ENCODE results near the gene RPE65. TPM values are rescaled to one million over a fixed set of nuclear protein-coding genes. Genes with fewer than 3 reads are reported as not detected.
"Not testable (repeated sequence)": the region's sequence is repeated elsewhere in the genome, so short reads cannot be mapped to it uniquely, and the experiment has no call there.

RPE65 gene
- not detected in 2 replicates for total RNA-seq

DNA sequence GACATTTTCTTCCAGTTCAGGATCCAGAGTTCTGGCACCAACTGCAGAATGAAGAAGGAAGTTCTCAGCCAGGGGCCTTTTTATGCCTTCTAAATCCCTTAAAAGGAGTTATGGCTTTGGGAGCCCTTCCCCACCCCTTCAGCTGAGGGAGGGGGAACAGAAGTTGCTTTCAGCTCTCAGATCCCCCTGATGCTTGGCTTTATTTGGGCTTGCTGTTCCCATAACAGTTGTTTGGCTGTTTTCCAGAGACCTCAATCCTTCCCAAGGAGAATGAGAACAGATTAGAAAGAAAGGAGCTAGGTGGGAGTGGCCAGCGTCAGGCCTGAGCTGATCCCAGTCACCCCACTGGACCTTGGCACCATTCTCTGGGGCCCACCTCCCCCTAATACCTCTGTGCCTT lies at the start of gene RPE65:
RPE65 (minus strand) TSS at position 54 of the 400 bp plus-strand sequence; CDS start at position 5, 49 bp downstream.
- intact Hi-C loops (cut with micrococcal nuclease) = loop anchor here (10.0 kb wide), 1 partner anchor 85 kb away; no protein-coding TSS in a partner anchor
- Mint-ChIP-seq H3K36me3 (ENCODE audit: low read depth) (no peaks in the 10 kb centered on the region), H3K4me3 (ENCODE audit: low read depth) (no peak within 1 kb of the TSS)

GRCh38 chr1:68497358-68497698 lies 47.6 kb upstream of the RPE65 start:
- H3K9me3 Mint-ChIP-seq = peaks cover 6% of the 10 kb centered on the region
- peak overlapping the region; percentile 86 for H3K27ac Mint-ChIP-seq
- intact Hi-C loops (cut with micrococcal nuclease) = loop anchor here (2.0 to 5.0 kb wide), 2 partner anchors 15 to 1445 kb away; partner anchors contain the start of gene SLC35D1
- peak overlapping the region; percentile 88 for H3K4me3 Mint-ChIP-seq (ENCODE audit: low read depth)
- peaks cover 10% of the 10 kb centered on the region for H3K36me3 Mint-ChIP-seq (ENCODE audit: low read depth)
- H3K27me3 Mint-ChIP-seq (ENCODE audit: low read depth) = peaks cover 23% of the 10 kb centered on the region
- DNase-seq (ENCODE audit: low spot score) = no peak
- H3K4me1 Mint-ChIP-seq (ENCODE audit: low read depth) = peaks cover 33% of the 10 kb centered on the region

More for the DNA sequence above, at the start of gene RPE65:
- no peaks in the 10 kb centered on the region for H3K4me1 Mint-ChIP-seq (ENCODE audit: low read depth)
- no peak within 1 kb of the TSS for H3K27ac Mint-ChIP-seq
- peaks cover 1% of the 10 kb centered on the region for H3K27me3 Mint-ChIP-seq (ENCODE audit: low read depth)
- no peak for DNase-seq (ENCODE audit: low spot score)
- no peaks in the 10 kb centered on the region for H3K9me3 Mint-ChIP-seq

- DNase-seq (ENCODE audit: low spot score) = peak; percentile 84
- Mint-ChIP-seq H3K4me3 (ENCODE audit: low read depth) (peak within 1 kb of the TSS; percentile 88), H3K27me3 (ENCODE audit: low read depth) (peaks cover 22% of the 10 kb centered on the region), H3K27ac (peak within 1 kb of the TSS; percentile 86), H3K9me3 (peaks cover 5% of the 10 kb centered on the region), H3K4me1 (ENCODE audit: low read depth) (peaks cover 33% of the 10 kb centered on the region), H3K36me3 (ENCODE audit: low read depth) (peaks cover 10% of the 10 kb centered on the region)
- intact Hi-C loops (cut with micrococcal nuclease) = loop anchor here (2.0 to 5.0 kb wide), 2 partner anchors 14 to 1445 kb away; partner anchors contain the start of gene SLC35D1
These were observed 47.1 kb upstream of the RPE65 start, which contains the start of gene DEPDC1 for GRCh38 chr1:68496680-68497357. DEPDC1 (minus strand) TSS chr1:68497082; CDS start chr1:68496999, 83 bp downstream.

GRCh38 chr1:68495968-68496679 lies 46.4 kb upstream of the RPE65 start:
- intact Hi-C loops (cut with micrococcal nuclease) = loop anchor here (2.0 to 5.0 kb wide), 2 partner anchors 13 to 1444 kb away; partner anchors contain the start of gene SLC35D1

DNA sequence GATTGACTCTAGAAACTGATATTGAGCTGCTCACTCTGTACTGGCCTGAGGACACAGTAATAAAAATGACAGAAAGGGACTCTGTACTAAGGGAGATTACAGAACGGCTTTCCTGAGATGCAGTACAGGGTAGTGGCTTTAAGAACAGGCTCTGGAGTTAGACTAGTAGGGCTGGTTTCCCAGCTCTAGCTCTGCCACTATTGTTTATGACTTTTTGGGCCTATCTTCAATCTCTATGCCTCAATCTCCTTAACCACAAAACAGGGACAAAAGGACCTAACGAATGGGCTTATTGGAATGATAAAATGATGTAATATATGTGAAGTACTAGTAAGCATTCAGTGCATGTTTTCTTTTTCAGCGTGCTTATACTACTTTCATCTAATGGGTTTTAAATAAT lies 45.8 kb upstream of the RPE65 start:
- Mint-ChIP-seq H3K4me3 (ENCODE audit: low read depth) (peak overlapping the region; percentile 88), H3K4me1 (ENCODE audit: low read depth) (peaks cover 33% of the 10 kb centered on the region), H3K36me3 (ENCODE audit: low read depth) (peaks cover 19% of the 10 kb centered on the region), H3K27me3 (ENCODE audit: low read depth) (peaks cover 16% of the 10 kb centered on the region), H3K9me3 (no peaks in the 10 kb centered on the region), H3K27ac (peak overlapping the region; percentile 86)
- no peak for DNase-seq (ENCODE audit: low spot score)
- intact Hi-C loops (cut with micrococcal nuclease) = loop anchor here (5.0 kb wide), 1 partner anchor 1443 kb away; the partner anchor contains the start of gene SLC35D1

More at GRCh38 chr1:68495968-68496679, 46.4 kb upstream of the RPE65 start:
- peaks cover 30% of the 10 kb centered on the region for H3K4me1 Mint-ChIP-seq (ENCODE audit: low read depth)
- H3K36me3 Mint-ChIP-seq (ENCODE audit: low read depth) = peaks cover 13% of the 10 kb centered on the region
- H3K27ac Mint-ChIP-seq = peak overlapping the region; percentile 86
- no peaks in the 10 kb centered on the region for H3K9me3 Mint-ChIP-seq
- peaks cover 16% of the 10 kb centered on the region for H3K27me3 Mint-ChIP-seq (ENCODE audit: low read depth)
- no peak for DNase-seq (ENCODE audit: low spot score)
- peak overlapping the region; percentile 88 for H3K4me3 Mint-ChIP-seq (ENCODE audit: low read depth)

GRCh38 chr1:68493193-68493592 lies 43.4 kb upstream of the RPE65 start:
- peaks cover 2% of the 10 kb centered on the region for H3K27me3 Mint-ChIP-seq (ENCODE audit: low read depth)
- no peak overlapping the region for H3K27ac Mint-ChIP-seq
- no peaks in the 10 kb centered on the region for H3K9me3 Mint-ChIP-seq
- no peak for DNase-seq (ENCODE audit: low spot score)
- intact Hi-C loops (cut with micrococcal nuclease) = no loop called here
- peaks cover 30% of the 10 kb centered on the region for H3K36me3 Mint-ChIP-seq (ENCODE audit: low read depth)
- no peak overlapping the region for H3K4me3 Mint-ChIP-seq (ENCODE audit: low read depth)
- peaks cover 36% of the 10 kb centered on the region for H3K4me1 Mint-ChIP-seq (ENCODE audit: low read depth)

- H3K9me3 Mint-ChIP-seq; intact Hi-C loops (cut with micrococcal nuclease); H3K4me3 Mint-ChIP-seq (ENCODE audit: low read depth); H3K27me3 Mint-ChIP-seq (ENCODE audit: low read depth); H3K27ac Mint-ChIP-seq; DNase-seq (ENCODE audit: low spot score): not testable (repeated sequence)
- H3K36me3 Mint-ChIP-seq (ENCODE audit: low read depth) = peaks cover 33% of the 10 kb centered on the region
- peaks cover 30% of the 10 kb centered on the region for H3K4me1 Mint-ChIP-seq (ENCODE audit: low read depth)
These were observed 42.5 kb upstream of the RPE65 start for GRCh38 chr1:68492255-68492654.

DNA sequence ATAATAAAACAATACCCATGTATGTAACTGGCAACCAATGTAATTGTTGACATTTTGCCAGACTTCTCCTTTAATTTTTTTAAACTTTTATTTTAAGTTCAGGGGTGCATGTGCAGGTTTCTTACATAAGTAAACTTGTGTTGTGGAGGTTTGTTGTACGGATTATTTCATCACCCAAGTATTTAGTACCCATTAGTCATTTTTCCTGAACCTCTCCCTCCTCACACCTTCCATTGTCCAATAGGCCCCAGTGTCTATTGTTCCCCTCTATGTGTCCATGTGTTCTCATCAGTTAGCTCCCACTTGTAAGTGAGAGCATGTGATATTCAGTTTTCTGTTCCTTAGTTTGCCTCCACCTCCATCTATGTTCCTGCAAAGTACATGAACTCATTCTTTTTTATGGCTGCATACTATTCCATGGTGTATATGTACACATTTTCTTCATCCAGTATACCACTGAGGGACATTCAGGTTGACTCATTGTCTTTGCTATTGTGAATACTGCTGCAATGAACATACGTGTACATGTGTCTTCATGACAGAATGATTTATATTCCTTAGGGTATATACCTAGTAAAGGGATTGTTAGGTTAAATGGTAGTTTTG lies 40.4 kb upstream of the RPE65 start:
- Mint-ChIP-seq H3K27ac (no peak overlapping the region), H3K36me3 (ENCODE audit: low read depth) (peaks cover 43% of the 10 kb centered on the region), H3K4me1 (ENCODE audit: low read depth) (peaks cover 26% of the 10 kb centered on the region), H3K4me3 (ENCODE audit: low read depth) (no peak overlapping the region), H3K9me3 (no peaks in the 10 kb centered on the region), H3K27me3 (ENCODE audit: low read depth) (no peaks in the 10 kb centered on the region)
- no peak for DNase-seq (ENCODE audit: low spot score)
- intact Hi-C loops (cut with micrococcal nuclease) = no loop called here

- Mint-ChIP-seq H3K4me3 (ENCODE audit: low read depth) (no peak overlapping the region), H3K27ac (no peak overlapping the region), H3K27me3 (ENCODE audit: low read depth) (no peaks in the 10 kb centered on the region), H3K9me3 (no peaks in the 10 kb centered on the region), H3K4me1 (ENCODE audit: low read depth) (peaks cover 11% of the 10 kb centered on the region), H3K36me3 (ENCODE audit: low read depth) (peaks cover 47% of the 10 kb centered on the region)
- DNase-seq (ENCODE audit: low spot score) = no peak
- intact Hi-C loops (cut with micrococcal nuclease) = no loop called here
These were observed 35.8 kb upstream of the RPE65 start for GRCh38 chr1:68485431-68486022.

DNA sequence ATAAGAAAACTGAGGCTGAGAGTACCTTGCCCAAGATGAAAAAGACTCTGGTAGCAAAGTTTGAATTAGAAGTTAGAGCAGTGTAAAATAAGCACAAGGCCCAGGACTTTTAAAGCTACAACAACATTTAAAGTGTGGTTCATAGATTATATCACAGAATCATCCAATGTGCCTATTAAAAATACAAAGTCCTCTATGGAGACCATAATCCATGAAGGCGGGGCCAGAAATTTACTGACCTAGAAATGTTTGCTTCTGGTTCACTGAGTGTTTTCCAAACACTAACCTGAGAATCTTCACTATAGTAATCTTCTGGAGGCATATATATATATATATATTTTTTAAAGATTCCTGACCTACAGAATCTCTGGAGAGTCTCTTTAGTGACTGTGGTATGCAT lies 34.9 kb upstream of the RPE65 start:
- H3K9me3 Mint-ChIP-seq = no peaks in the 10 kb centered on the region
- H3K4me1 Mint-ChIP-seq (ENCODE audit: low read depth) = peaks cover 13% of the 10 kb centered on the region
- no peak overlapping the region for H3K27ac Mint-ChIP-seq
- H3K4me3 Mint-ChIP-seq (ENCODE audit: low read depth) = no peak overlapping the region
- no peaks in the 10 kb centered on the region for H3K27me3 Mint-ChIP-seq (ENCODE audit: low read depth)
- intact Hi-C loops (cut with micrococcal nuclease) = no loop called here
- peaks cover 48% of the 10 kb centered on the region for H3K36me3 Mint-ChIP-seq (ENCODE audit: low read depth)
- DNase-seq (ENCODE audit: low spot score) = no peak

DNA sequence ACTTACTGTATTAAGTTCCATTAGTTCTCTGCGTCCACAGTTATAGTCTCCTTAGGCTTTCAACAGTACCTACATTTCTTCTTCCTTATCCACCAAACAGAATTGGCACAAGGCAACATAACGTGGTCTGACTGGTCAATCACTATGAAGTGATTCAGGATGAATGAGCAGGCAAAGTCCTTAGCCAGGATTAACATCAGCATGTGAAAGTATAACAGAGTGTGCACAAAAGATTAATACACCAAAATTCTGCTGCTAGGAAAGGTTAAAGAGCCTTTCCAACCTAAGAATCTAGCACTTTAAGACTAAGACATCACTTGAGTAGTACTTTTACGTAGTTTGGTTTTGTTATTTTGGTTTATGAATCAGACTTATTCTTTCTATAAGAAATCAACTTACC lies 31.3 kb upstream of the RPE65 start:
- Mint-ChIP-seq H3K27me3 (ENCODE audit: low read depth) (no peaks in the 10 kb centered on the region), H3K4me3 (ENCODE audit: low read depth) (no peak overlapping the region), H3K36me3 (ENCODE audit: low read depth) (peaks cover 60% of the 10 kb centered on the region), H3K4me1 (ENCODE audit: low read depth) (peaks cover 8% of the 10 kb centered on the region), H3K9me3 (no peaks in the 10 kb centered on the region), H3K27ac (no peak overlapping the region)
- intact Hi-C loops (cut with micrococcal nuclease) = no loop called here
- DNase-seq (ENCODE audit: low spot score) = no peak

- H3K36me3 Mint-ChIP-seq (ENCODE audit: low read depth) = peaks cover 62% of the 10 kb centered on the region
- H3K9me3 Mint-ChIP-seq = no peaks in the 10 kb centered on the region
- intact Hi-C loops (cut with micrococcal nuclease) = no loop called here
- H3K4me3 Mint-ChIP-seq (ENCODE audit: low read depth) = no peak overlapping the region
- H3K27me3 Mint-ChIP-seq (ENCODE audit: low read depth) = no peaks in the 10 kb centered on the region
- peaks cover 6% of the 10 kb centered on the region for H3K4me1 Mint-ChIP-seq (ENCODE audit: low read depth)
- no peak for DNase-seq (ENCODE audit: low spot score)
- H3K27ac Mint-ChIP-seq = no peak overlapping the region
These were observed 29.7 kb upstream of the RPE65 start for GRCh38 chr1:68479501-68479900.

All from activated T-helper 2 cell treated with anti-CD3 and anti-CD28 coated beads, Interferon-gamma antibody, Interleukin-2, Interleukin-4, amounts not matched to agents 10 μg/mL and 5 μg/mL and 100 μg/mL, durations not matched to agents 14 hours and 24 hours and 36 hours (primary cell).